HG03097 (cell line): ENCODE data around the gene C19orf47.
"Not testable (repeated sequence)": the region's sequence is repeated elsewhere in the genome, so short reads cannot be mapped to it uniquely, and the experiment has no call there.

ENCODE experiments used
- ATAC-seq: cut with Tn5 transposase; IDR thresholded peaks from one replicate; pipeline ENCODE4 v1.9.1; 2021; ENCODE audit not compliant: unreplicated experiment, low FRiP score

Gene C19orf47

DNA sequence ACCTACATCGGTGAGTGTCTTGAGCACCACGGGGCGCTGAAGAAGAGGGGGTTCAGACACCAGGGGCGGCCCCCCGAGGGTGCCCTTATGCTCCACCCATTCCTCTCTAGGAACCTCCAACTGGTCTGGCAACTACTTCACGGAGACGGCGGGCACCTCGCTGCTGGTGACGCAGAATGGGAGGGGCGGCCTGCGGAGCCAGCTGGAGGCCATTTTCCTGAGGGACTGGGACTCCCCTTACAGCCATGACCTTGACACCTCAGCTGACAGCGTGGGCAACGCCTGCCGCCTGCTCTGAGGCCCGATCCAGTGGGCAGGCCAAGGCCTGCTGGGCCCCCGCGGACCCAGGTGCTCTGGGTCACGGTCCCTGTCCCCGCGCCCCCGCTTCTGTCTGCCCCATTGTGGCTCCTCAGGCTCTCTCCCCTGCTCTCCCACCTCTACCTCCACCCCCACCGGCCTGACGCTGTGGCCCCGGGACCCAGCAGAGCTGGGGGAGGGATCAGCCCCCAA lies 29.7 kb upstream of the C19orf47 start:
- ATAC-seq = no peak

GRCh38 chr19:40376286-40376862 lies 28.2 kb upstream of the C19orf47 start:
- no peak for ATAC-seq

DNA sequence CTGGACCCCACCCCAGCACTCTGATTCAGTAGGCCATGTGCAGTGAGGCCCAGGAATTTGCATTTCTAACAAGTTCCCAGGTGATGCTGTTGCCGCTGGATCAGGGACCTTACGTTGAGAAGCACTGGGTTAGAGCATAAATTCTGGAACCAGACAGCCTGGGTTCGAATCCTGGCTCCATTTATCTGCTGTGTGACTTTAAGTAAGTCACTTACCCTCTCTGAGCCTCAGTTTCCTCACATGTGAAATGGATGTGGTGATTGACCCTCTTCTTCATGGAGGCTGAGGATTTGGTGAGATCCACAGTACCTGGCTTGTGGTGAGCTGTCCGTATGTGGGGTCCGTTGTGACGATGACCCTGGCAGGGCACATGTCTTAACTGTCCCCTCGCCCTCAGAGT lies 25.9 kb upstream of the C19orf47 start:
- no peak for ATAC-seq

DNA sequence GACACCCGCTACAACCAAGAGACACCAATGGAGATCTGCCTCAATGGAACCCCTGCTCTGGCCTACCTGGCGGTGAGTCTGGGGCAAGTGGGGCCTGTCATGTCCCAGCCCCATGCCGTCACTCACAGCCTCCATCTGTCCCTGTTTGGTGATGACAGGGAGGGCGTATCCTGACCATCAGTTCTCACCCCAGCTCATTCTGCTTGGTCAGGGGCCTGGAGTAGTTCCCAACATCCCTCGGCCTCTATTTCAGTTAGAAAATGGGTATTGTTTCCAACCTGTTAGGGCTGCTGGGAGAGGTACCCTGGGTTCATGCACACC lies 23.6 kb upstream of the C19orf47 start:
- no peak for ATAC-seq

- ATAC-seq = no peak
Observed at GRCh38 chr19:40370997-40371801, 23.0 kb upstream of the C19orf47 start.

- ATAC-seq = not testable (repeated sequence)
Observed at GRCh38 chr19:40370253-40370652, 22.1 kb upstream of the C19orf47 start.

DNA sequence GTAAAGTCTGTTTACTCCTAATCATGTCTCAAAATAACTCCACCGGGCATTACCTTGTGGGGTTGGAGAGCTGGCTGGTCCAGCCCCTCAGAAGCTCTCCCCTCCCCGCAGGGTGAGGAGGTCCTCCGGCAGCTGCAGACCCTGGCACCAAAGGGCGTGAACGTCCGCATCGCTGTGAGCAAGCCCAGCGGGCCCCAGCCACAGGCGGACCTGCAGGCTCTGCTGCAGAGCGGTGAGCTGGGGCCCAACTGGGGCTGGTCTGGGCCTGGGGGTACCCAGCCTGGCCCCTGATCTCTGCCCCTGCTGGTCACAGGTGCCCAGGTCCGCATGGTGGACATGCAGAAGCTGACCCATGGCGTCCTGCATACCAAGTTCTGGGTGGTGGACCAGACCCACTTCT lies 21.6 kb upstream of the C19orf47 start:
- no peak for ATAC-seq

GRCh38 chr19:40367577-40368434 lies 19.6 kb upstream of the C19orf47 start:
- no peak for ATAC-seq

- ATAC-seq = no peak
Observed at GRCh38 chr19:40366697-40367561, 18.7 kb upstream of the C19orf47 start.

DNA sequence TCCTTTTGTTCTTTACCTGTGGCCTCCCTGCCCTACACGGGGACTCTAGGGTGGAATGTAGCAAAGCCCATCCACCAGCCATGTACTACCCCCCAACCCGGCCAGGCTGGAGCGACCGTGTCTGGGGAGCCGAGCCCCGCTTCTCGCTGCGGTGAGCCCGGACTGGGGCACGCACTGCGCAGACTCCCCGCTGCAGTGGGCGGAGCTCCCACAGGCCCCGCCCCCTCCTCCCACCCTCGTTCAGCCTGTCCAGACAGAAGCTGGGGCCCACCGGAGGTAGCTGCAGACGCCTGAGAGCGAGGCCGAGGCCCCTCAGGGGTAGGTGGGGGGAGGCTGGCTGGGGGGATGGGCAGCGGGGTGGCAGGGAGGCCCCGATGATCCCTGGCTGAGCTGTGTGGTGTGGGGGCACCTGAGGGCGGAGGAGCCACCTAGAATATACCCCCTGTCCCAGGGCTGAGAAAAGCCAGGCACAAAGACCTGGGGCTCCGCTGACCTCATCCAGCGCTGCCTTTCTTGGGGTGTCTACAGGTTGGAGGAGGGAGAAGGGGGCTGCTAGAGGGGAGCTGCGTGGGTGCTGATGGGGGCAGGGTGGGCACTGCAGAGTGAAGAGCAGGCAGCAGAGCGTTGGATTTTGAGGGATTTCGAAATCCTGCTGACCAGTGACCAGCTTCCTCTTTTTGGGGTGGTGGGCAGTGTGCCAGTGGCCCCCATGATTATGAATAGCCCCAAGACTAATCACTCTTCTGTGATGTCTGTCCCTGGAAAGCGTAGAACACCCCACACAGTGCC lies 17.6 kb upstream of the C19orf47 start:
- ATAC-seq = no peak

- ATAC-seq = no peak
Observed at GRCh38 chr19:40365010-40365409, 16.8 kb upstream of the C19orf47 start.

DNA sequence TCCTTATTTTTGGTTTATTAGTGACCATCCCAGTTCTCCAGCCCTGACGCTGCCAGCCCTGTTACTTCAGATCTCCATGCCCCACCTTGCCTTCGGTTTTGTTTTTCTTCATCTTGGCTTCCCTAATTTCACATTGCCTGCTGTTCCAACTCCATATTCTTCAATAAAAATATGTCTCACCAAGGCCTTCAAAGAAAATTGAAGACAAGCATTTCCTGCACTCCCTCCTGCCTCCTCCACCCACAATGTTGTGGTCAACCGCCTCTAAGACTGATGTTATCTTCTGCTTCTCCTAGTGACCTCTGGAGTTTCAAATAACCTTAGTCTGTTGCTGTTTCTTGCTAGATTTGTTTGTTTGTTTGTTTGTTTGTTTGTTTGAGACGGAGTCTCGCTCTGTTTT lies 14.9 kb upstream of the C19orf47 start:
- ATAC-seq = no peak

- no peak for ATAC-seq
Observed at GRCh38 chr19:40362160-40362559, 14.0 kb upstream of the C19orf47 start.

GRCh38 chr19:40360708-40361241 lies 12.6 kb upstream of the C19orf47 start:
- ATAC-seq = no peak

- ATAC-seq = no peak
Observed at GRCh38 chr19:40360020-40360707, 12.0 kb upstream of the C19orf47 start.

GRCh38 chr19:40358773-40359172 lies 10.6 kb upstream of the C19orf47 start:
- no peak for ATAC-seq

DNA sequence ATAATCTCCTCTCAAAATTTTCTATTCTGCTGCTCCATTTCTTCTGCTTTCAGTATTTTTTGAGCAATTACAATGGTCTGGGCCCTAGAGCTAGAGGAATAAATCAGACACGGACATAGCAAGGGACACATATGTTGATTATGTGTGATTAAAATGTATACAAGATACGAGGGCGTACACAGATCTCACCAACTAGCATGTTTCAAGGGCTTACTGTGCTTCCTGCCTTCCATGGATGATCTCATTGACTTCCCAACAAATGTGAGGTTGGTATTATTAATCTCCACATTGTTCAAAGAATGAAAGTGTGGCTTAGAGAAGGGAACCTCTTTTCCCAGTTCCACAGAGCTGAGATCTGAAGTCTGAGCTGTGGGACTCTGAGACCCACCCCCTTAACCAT lies 9.4 kb upstream of the C19orf47 start:
- no peak for ATAC-seq

GRCh38 chr19:40356681-40357595 lies 8.7 kb upstream of the C19orf47 start:
- no peak for ATAC-seq
